Glomerular endothelial cell (primary cell): Measurements from ENCODE around the gene SAMD3. TPM values are rescaled to one million over a fixed set of nuclear protein-coding genes. Genes with fewer than 3 reads are reported as not detected.
"Not testable (repeated sequence)": the region's sequence is repeated elsewhere in the genome, so short reads cannot be mapped to it uniquely, and the experiment has no call there.

Experiments used
- DNase-seq: peaks from one replicate; pipeline ENCODE4 v3.0.0-alpha.2; 2011; ENCODE audit warnings: low read depth, low spot score; ENCODE audit errors: extremely low read depth
- total RNA-seq: library from RNA; depleted of rRNA; stranded (reverse); fragments of >200 nt; gene quantifications from 2 replicates; pipeline ENCODE4 v1.2.3, GENCODE V29; 2015

SAMD3 gene
- total RNA-seq, 1 donor from 2014 or later, result 0.41 TPM

DNA sequence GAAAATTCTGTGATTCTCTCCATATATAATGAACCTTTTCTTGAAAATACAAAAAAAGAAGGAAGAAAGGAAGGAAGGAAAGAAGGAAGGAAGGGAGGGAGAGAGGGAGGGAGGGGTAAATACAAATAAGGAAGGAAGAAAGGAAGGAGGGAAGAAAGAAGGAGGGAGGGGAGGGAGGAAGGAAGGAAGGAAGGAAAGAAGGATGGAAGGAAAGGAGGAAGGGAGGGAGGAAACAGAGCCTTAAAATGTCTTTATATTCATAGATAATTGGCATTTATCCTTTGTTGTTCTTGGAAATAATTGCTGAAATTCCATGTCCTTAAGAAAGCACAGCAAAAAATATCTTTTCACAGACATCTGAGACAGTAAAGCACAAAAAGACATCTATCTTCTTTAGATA lies 40.3 kb downstream of the SAMD3 start:
- DNase-seq, result no peak

DNA sequence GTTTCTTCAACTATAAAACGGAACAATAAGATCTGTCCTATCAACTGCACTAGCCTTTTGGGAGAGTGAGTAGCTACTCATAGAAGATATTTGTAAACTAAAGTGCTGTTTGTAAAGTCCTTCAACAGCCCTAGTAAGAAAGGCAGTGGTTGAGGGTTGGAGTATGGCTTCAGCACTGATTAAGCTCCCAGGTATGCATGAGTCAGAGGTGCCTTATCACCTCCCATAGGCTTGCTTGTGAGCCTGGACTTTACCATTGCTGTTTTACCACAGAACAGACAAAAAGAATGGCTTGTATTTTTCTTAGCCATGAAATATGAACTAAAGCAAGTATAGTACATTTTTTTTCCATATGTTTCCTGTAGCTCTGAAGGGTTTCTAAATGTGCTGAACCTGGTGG lies 44.1 kb downstream of the SAMD3 start:
- DNase-seq, result no peak

DNA sequence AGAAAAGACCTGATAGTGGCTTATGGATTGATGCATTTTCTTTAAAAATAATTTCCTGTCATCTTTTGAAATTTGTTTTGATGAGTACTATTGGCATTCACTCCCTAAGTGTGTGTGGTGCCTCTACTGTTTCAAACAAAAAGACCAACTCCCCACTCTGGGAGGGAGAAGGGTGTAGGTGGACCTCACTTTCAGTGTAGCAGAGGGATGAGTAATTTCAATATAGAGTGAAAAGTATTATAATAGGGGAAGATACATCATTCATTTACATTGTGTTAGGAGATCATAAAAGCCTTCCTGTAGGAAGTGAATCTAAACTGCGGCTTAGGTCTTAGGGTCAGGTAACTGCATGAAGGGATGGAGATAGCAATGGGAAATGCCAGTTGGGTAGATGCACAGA lies 46.4 kb downstream of the SAMD3 start:
- DNase-seq, result no peak

DNA sequence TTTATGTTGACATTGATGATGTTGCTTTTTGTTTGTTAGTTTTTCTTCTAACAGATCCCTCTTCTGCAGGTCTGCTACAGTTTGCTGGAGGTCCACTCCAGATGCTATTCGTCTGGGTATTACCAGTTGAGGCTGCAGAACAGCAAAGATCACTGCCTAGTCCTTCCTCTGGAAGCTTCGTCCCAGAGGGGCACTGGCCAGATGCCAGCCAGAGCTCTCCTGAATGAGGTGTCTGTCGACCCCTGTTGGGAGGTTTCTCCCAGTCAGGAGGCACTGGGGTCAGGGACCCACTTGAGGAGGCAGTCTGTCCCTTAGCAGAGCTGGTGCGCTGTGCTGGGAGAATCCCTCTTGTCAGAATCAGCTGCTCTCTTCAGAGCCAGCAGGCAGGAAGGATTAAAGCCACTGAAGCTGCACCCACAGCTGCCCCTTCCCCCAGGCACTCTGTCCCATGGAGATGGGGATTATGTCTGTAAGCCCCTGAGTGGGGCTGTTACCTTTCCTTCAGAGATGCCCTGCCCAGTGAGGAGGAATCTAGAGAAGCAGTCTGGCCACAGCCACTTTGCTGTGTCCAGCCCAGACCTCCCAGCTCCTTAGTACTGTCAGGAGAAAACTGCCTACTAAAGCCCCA lies 49.3 kb downstream of the SAMD3 start:
- not testable (repeated sequence) for DNase-seq

DNA sequence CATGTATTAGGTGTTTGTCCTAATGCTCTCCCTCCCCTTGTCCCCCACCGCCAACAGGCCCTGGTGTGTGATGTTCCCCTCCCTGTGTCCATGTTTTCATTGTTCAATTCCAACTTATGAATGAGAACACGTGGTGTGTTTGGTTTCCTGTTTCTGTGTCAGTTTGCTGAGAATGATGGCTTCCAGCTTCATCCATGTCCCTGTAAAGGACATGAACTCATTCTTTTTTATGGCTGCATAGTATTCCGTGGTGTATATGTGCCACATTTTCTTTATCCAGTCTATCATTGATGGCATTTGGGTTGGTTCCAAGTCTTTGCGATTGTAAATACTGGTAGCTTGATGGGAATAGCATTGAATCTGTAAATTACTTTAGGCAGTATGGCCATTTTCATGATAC lies 52.6 kb downstream of the SAMD3 start:
- DNase-seq, result not testable (repeated sequence)

DNA sequence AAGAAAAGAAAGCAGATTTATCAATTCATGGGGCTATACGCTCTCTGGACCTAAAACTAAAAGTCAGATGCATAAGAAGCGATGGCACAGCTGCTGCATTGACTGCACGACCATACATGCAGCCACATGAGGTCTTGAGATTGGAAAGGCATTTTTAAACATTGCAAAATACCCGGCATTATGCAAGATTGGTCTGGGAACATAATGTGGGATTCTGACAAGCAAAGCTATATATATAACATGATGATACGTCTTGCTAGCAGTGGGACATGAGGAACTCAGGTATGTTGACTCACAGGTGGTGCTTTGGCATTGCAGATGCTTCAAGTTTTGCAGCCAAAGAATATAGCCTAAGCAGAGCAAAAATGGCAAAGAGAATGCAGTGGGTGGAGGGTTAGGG lies 55.1 kb downstream of the SAMD3 start:
- no peak for DNase-seq

DNA sequence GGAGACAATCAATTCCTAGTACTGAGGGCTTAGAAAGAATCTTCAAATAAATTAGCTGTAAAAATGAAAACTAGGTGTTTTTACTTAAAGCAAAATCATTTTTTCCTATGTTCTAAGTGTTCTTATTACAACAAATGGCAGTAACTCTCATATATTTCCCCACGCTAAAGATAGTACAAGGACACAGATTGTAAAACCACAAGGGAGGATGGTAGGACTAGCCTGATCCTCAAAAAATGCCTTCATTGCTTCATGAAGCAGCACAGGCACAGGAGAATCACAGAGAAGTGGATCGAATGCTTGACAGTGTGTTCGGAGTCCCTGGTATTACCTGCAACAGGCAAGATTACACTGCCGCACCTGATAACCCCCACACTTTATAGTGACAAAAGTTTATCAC lies 58.5 kb downstream of the SAMD3 start:
- DNase-seq, result no peak

DNA sequence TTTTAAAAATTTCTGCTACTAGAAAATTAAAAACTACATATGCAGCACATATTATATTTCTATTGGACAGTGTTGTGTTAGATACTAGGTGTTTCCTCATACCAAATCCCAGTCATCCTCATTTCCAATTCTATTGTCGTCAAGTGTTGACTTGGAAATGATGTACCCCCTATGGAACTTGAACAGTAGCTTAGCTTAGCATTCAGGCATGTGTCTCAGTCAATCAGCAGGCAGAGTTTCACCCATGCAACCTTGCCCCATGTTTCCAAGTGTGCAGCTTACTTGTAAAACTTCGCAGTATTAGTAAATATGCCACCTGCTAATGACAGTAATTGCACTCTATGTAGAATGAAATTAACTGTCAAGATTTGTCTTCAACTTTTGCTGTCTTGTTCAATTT lies 59.5 kb downstream of the SAMD3 start:
- no peak for DNase-seq

DNA sequence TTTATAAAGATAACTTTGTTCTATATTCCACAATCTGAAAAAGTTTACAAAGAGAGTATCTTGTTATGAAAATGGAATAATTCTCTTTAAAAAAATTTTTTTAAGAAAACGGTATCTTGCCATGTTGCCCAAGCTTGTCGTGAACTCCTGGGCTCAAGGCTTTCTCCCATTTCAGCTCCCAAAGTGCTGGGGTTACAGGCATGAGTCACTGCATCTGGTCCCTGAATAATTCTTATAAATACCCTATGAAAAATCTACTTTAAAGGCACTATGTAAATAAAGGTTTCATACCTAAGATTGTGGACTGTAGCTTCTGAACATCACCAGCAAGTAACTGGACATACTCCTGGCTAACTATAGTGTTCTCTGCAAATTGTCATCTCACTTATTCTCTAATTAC lies 60.3 kb downstream of the SAMD3 start:
- no peak for DNase-seq

DNA sequence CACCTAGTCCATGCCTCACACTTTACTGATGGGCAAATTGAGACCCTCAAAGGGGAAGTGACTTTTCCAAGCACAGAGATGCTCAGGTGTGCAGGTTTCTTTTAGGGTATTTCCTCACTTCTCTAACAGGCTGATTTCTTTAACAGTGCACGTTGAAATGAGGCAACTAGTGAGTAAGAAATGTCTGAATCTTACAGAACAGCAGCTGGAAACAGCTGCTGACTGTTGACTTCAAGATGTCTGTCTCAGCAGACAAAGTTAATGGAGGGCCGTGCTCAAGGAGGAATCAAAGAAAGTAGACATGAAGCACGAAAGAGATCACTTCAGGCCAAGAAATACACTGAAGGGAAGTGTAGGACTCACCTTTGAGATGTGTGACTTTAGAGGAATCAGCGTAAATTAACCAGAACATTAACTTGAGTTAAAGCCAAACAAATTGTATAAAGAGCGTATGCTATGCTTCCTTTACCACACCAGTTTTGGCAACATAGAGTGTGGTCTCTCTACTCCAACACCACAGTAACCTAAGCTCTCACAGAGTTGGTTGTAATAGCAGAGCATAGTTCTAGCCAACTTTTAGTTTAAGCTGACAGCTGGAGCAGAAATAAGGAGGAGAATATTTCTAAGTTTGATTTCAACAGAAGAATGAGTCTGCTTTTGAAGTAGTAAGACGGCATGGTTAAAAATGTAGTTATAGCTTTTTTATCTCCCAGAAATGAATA lies 60.9 kb downstream of the SAMD3 start:
- DNase-seq, result no peak

DNA sequence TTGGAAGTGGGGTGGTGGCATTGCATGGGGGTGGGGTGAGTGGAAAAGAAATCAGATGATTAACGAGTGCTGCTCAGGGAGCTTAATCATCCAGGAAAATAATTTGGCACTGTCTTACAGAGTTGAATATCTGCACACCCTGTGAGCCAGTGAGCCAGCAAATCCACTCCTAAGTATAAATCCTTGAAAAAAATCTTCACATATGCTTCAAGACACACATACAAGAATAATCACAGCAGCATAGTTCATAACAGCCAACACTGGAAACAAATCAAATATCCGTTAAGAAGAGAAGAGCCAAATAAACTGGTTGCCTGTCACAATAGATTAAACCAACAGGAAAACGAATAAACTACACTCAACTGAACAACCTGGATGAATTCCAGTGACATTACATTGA lies 62.8 kb downstream of the SAMD3 start:
- no peak for DNase-seq

DNA sequence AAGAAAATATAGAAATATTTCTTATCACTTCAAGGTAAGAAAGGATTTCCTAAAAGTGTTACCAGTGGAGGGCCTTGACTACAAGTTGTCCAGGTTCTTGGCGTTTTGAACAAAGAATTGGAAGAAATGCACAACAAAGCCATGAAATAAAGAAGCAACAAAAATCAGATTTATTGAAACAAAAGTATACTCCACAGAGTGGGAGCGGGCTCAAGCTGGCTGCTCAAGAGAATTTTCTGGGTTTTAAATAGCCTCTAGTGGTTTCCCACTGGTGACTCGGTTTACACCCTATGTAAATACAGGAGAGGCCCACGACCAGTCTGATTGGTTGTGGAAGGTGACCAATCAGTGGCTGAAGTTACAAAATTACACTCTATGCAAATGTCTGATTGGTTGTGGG lies 64.2 kb downstream of the SAMD3 start:
- DNase-seq, result no peak

DNA sequence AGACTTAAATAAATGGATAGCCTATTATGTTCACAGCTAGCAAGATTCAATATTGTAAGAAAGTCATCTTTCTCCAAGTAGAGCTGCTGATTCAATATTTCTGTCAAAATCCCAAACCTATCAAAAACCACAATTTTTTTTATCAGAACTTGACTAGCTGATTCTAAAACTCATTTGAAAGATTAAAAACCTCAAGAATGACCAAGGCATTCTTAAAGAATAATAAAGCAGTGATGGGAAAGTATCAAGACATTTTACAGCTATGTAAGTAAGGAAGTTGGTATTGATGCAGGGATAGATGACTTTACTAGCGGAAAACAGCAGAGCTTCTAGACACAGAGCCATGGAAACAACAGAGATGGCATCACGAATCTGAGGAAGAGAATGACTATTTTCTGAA lies 64.7 kb downstream of the SAMD3 start:
- DNase-seq, result no peak

DNA sequence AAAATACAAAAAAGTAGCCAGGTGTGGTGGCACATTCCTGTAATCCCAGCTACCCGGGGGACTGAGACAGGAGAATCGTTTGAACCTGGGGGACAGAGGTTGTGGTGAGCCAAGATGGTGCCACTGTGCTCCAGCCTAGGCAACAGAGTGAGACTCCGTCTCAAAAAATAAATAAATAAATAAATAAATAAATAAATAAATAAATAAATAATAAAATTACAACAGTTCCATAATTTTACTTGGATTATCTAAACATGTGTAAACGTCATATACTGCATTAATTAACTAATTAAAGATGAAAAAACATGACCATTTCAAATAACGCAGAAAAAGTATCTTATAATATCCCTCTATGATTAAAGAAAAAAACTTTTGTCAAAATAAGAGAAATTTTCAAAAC lies 65.8 kb downstream of the SAMD3 start:
- DNase-seq, result no peak

DNA sequence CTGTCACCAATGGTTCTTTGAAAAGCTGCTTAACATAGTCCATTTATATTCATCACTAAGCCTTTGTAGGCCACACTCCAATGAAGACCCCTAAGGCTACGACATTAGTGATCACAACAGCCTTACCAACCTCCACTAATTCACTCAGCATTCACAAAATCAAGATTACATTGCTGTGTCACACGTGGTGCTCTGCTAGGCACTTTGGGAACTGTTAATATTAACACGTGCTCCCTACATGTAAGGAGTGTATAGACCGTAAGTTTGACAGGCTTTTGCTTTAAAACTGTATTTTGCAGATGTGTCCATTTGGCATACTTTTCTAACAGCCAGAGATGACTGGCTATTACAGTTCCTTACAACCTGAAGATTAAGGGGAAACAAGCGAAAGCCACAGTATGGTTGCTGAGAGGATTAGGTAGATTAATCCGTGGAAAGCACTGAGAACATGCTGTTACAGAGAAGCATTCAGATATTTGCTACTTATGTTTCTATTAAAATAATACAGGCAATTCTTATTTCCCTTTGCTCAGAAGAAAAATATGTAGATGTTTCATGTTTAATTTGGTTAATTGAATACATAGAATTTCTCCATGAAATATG lies 69.7 kb downstream of the SAMD3 start:
- no peak for DNase-seq

DNA sequence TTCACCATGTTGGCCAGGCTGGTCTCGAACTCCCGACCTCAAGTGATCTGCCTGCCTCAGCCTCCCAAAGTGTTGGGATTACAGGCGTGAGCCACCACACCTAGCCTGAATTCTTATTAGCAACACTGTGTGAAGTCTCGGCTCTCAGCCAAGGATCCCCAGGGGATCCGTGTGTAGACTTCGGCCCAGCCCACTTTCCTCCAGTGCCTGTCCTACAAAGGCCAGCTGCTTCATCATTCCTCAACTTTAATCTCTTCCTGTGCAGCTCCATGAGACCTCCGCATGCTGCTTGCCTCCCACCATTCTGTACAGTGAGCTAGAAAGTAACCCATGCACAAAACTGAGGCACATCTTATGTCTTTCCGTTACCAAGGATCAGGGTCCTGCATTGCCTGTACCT lies 71.8 kb downstream of the SAMD3 start:
- DNase-seq, result no peak

DNA sequence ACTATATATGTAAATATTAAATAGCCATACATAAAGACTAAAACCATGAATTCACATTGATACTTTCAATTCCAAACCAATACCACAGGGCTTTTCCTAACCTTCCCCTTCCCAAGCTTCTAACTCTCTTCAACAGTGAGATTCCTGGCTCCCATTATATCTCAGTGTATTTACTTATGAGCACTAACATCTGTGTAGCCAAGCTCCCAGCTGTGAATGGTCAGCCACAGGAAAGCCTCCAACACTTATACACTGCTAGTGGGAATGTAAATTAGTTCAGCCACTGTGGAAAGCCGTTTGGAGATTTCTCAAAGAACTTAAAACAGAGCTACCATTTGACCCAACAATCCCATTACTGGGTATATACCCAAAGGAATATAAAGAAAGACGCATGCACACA lies 73.7 kb downstream of the SAMD3 start:
- not testable (repeated sequence) for DNase-seq

DNA sequence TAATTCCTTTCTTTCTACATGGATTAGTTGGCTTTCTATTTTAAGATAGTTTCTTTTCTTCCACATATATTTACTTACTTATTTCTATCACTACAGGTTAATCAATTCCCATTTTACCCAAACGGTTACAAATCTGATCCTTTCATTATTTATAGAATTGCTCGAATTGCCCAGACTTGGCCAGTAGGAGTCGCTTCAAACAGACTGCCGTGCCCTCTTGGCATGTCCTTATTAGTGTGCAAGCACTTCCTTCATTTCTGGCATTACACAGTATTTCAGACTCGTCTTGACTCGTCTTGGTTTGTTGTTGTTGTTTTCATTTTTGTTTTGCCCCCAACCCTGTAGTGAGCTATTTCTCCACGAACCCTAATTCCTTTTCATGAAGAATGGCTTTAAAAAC lies 74.6 kb downstream of the SAMD3 start:
- DNase-seq, result no peak

DNA sequence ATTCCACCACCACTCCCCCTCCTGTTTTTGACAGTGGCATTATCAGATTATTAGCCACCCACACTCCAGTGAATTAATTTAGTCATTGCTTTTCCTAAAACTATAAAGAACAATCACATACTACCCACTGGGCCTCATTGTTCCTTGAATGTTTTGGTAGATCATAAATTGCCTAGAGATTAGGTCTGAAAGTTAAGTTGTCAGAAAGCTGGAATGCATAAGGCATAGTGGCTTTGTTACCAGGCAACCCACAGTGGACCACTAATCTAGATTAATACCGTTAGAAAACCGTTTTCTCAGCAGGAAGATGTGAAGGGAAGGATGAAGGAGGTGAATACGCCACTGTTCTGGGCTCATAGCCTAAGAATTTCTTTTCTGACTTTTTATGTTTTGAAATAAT lies 75.6 kb downstream of the SAMD3 start:
- DNase-seq, result no peak

DNA sequence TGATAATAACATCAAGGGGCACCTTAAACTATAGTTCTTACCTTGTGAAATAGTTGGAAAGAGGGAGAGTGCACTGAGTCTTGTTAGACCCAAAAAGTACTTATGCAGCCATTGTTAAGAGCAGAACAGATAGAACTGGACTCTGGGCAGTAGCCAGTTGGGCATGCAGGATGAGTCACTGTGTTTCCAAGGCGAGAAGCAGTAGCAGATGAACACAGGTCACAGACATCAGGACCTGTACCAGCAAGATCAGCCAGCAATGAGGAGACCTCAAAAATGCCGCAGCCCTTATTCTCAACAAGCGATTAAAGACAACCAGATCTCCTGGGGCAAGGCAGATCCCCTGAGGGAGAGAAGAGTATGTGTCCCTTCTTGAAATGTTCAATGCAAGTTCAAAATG lies 79.0 kb downstream of the SAMD3 start:
- DNase-seq, result no peak

DNA sequence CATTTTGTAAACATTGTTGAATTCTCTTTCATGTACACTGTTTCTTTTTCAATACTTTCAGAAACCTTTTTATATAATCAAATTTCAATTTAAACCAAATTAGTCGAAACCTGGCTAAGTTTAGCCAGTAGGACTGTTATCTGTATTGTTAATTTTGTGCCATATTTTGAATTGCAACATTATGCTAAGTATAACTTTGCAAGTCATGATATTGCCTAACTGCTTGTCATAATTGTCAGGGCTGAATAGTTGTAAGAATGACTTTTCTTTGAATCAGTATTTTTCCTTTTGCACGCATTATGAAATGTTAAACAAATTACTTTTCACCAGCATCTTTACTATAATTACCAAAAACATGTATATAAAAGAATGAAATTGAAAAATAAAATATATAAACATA lies 82.7 kb downstream of the SAMD3 start:
- DNase-seq, result no peak

DNA sequence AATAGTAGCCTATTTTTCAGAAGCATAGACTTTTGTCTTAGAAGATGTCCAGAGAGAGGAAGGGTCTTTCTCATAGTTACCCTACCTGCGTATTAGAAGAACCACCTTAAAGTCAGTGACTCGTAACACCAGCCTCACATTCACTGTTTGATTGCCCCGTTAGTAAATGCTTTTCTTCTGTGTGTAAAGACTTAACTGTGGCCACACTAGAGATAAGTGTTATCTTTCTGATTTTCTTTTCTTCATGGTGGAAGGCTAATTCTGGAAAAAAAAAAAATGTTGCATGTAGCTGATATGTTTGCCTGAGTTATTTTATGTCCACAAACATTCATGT lies 83.9 kb downstream of the SAMD3 start:
- no peak for DNase-seq
